T-helper 1 cell treated with Interleukin-12 subunit alpha and Interleukin-12 subunit beta and Interleukin-4 antibody, amounts not matched to agents 30 ng/mL and 1 ng/mL, for 36 hours (primary cell): ENCODE data around the gene RCAN3. TPM values are rescaled to one million over a fixed set of nuclear protein-coding genes. Genes with fewer than 3 reads are reported as not detected.
"Not testable (repeated sequence)": the region's sequence is repeated elsewhere in the genome, so short reads cannot be mapped to it uniquely, and the experiment has no call there.

ENCODE experiments used
- intact Hi-C: fragments of 100-400 bp; cut with micrococcal nuclease; formaldehyde crosslinking; loops from one replicate; pipeline ENCODE4 v1.15.1; 2024
- total RNA-seq: library from RNA; stranded (reverse); gene quantifications from 2 replicates; pipeline ENCODE4 v1.2.3, GENCODE V29; 2022

RCAN3 gene
- total RNA-seq: 55.5 and 56.4 TPM in 2 replicates

DNA sequence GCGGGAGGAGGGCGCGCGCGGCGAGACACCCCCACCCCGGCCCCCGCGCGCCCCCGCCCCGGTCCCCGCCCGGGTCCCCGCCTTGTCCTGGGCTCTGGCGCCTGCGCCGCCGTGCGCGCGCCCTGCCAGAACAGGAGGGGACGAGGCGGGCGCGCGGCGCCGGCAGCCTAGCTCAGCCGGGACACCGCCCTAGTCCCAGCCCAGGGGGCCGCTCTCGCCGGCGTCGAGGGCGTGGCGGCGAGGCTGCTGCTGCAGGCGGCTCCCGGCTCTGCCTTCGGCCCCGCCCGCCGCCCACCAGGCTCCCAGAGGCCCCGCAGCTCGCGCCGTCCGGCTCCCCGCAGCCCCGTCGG, at the start of gene RCAN3:
Gene RCAN3 (plus strand): TSS at position 128 of the 350 bp plus-strand sequence. CDS start 11,537 bp downstream, outside the sequence.
- intact Hi-C loops: loop anchor here (1.0 to 10.0 kb wide), 10 partner anchors 16 to 742 kb away; partner anchors contain the start of genes NIPAL3, PNRC2, RSRP1 and SRRM1

DNA sequence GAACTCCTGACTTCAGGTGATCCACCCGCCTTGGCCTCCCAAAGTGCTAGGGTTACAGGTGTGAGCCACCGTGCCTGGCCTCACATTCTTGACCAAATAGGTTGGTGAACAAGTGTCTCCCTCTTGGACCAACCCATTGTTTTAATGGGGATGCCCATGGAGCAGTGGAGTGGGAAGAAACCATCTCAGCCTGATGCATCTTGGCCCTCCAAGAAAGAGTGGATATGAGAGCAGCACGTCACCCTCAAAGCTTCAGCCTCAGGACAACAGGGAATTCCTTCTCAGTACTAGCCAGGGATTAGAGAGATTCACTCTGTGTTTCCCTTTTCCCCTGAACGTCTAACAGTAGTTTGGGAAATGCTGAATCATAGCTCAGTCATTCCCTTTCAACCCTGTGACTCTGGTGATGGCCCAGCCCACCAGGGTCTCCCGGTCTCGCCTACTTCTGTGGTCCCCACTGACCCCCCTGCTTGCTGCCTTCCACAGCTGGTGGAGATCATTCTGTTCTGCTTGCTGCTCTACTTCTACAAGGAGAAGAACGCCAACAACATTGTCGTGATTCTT, 49.6 kb upstream of the RCAN3 start:
- intact Hi-C loops: no loop called here

DNA sequence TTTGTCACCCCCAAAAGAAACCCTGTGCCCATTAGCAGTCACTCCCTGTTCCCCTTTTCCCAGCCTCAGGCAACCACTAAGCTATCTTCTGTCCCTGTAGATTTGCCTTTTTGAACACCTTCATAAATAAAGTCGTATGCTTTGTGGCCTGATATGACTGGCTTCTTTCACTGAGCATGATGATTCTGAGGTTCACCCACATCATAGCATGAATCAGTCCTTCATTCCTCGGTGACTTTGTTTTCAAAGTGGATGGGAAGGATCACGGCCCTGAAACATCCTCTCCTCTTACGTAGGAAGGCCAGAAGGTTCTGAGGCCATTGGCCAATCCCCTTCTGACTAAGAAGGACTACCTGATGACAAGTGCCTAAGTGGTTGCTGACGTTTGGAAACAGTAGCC, 48.0 kb upstream of the RCAN3 start:
- intact Hi-C loops: no loop called here

DNA sequence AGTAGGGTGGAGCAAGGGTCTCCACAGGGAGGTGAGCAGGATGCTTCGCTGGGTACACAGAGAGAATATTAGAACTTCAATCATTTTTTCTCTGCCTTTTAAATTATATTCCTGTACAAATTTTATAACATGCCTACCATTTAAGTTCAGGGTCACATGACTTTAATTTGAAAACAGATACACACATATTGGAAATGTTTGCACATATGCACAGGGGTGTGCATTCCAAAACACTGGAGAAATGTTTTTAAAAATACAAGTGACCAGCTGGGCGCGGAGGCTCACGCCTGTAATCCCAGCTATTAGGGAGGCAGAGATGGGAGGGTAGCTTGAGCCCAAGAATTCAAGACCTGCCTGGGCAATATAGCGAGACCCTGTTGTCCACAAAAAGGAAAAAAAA, 47.4 kb upstream of the RCAN3 start:
- intact Hi-C loops: no loop called here

GRCh38 chr1:24457866-24458265, 44.8 kb upstream of the RCAN3 start:
- intact Hi-C loops: no loop called here

GRCh38 chr1:24459551-24460266, 42.9 kb upstream of the RCAN3 start:
- intact Hi-C loops: no loop called here

- intact Hi-C loops: not testable (repeated sequence)
These were observed 40.5 kb upstream of the RCAN3 start for GRCh38 chr1:24462128-24462527.

GRCh38 chr1:24463776-24464735, 38.6 kb upstream of the RCAN3 start:
- intact Hi-C loops: no loop called here

DNA sequence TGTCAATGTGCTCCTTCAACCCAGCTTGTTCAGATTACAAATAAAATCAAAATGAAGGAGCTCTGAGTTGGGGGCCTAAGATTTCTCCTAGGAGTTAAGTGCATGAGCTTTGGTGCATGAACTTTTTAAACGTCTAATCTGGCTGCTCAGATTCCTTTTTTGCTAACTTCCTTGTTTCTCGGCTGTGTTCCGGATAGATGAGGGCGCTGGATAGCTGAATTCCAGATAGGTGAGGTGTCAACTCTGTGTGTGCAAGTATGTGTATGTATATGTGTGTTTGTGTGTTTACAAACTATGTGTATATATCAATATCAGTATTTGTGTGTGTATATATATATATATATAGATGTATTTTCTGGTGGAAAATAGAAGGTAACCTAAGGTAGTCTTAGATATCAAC, 37.5 kb upstream of the RCAN3 start:
- intact Hi-C loops: no loop called here

DNA sequence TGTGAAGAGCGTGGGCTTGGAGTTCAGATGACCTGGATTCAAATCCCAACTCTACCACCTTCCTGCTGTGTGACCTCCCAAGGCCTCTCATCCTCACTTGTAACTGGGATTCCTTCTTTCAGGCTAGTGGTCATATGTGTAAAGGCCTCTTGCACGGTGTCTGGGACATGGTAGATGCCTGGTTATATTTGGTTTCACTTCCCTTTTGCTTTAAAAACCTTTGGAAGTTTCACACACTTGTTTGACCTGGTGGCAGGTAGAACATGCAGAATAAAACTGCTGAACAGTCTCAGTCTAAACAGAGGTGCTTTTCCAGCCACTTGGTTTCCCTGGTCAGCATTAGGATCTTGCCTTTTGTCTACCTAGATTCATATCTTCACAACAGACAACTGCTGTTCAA, 37.0 kb upstream of the RCAN3 start:
- intact Hi-C loops: no loop called here

- intact Hi-C loops: no loop called here
These were observed 33.8 kb upstream of the RCAN3 start for GRCh38 chr1:24468685-24469316.

DNA sequence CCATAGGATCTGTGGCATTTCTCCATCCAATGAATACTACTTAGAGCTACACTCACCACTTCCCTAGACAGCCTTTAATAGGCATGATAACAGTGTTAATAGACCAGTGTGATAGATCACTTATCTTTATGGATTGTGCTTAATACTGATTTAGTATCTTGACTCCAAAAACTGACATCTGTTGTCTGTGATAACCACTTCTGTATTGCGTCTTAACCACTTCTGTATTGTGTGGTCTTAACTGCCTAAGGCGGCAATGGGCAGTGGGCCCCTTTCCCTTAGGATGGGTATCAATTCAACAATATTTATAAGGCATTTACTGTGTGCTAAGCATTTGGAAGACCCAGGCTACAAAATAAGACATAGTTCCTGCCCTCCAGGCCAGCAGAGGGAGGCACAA, 32.0 kb upstream of the RCAN3 start:
- intact Hi-C loops: no loop called here

GRCh38 chr1:24472527-24473251, 29.9 kb upstream of the RCAN3 start:
- intact Hi-C loops: no loop called here

DNA sequence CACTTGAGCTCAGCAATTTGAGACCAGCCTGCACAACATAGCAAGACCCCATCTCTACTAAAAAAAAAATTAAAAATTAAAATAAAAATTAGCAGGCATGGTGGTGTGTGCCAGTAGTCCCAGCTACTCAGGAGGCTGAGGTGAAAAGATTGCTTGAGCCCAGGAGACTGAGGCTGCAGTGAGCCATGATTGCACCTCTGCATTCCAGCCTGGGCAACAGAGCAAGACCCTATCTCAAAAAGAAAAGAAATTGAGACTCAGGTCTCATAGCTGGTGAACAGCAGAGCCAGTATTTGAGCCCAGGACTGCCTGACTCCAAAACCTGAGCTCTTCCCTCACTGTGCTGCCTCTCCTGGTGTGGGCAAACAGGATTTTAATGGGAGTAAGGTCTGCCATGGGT, 28.4 kb upstream of the RCAN3 start:
- intact Hi-C loops: no loop called here

GRCh38 chr1:24475700-24476099, 26.9 kb upstream of the RCAN3 start:
- intact Hi-C loops: loop anchor here (5.0 kb wide), 1 partner anchor 48 kb away; no protein-coding TSS in a partner anchor

GRCh38 chr1:24476571-24476970, 26.1 kb upstream of the RCAN3 start:
- intact Hi-C loops: loop anchor here (5.0 kb wide), 1 partner anchor 49 kb away; no protein-coding TSS in a partner anchor

DNA sequence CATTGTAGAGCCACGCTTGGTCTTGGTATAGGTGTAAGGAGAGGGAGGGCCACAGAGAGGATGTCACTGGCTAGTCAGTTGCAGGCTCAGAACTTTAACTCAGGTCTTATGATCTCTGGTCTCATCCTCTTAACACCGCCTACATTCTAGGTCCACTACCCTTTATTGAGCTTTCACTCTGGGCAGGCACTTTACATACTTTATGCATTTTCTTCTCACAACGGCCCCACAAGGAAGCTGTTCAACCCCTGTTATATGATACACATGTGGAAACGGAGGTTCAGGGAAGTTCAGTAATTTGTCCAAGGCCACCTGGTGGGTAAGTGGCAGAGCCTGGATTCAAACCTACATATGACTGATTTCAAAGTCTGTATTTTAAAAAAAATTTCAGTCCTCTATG, 25.3 kb upstream of the RCAN3 start:
- intact Hi-C loops: loop anchor here (5.0 kb wide), 1 partner anchor 50 kb away; no protein-coding TSS in a partner anchor

DNA sequence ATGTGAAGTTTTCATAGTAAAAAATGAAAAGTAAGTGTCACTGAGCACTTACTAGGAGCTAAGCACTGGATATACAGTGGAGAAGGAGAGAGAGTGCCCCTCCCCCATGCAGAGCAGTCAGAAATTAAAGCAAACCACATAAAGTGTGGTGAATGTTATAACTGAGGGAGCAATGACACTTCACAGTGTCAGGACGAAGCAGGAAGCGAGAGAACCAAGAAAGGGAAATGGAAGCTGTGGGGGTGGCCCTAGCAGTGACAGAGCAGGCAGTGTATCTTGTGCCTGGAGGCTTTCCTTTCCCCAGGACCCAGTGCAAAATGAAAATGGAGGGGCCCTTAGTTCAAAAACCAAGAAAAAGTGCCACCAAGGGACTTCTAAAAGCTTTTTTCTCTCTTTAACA, 21.5 kb upstream of the RCAN3 start:
- intact Hi-C loops: loop anchor here (1.0 to 5.0 kb wide), 4 partner anchors 21 to 161 kb away; partner anchors contain the start of genes NIPAL3, RCAN3 and SRRM1

GRCh38 chr1:24481843-24482610, 20.6 kb upstream of the RCAN3 start:
- intact Hi-C loops: loop anchor here (1.0 to 5.0 kb wide), 5 partner anchors 20 to 160 kb away; partner anchors contain the start of genes NIPAL3, RCAN3 and SRRM1

- intact Hi-C loops: loop anchor here (2.0 to 5.0 kb wide), 2 partner anchors 51 to 159 kb away; partner anchors contain the start of gene SRRM1
These were observed 19.2 kb upstream of the RCAN3 start for GRCh38 chr1:24483441-24483840.
